Suprapubic skin (tissue), 3 donors: ENCODE data around the gene LTA4H.

ENCODE experiments used
- CTCF ChIP-seq, 2 donors: fragments of 200-600 bp in 1 of 2; fragments of 450-650 bp in 1 of 2; sonication (generic) in 1 of 2; IDR thresholded peaks; one replicate each; pipeline ENCODE4 v1.5.1; 2016 to 2019; ENCODE audit warnings: antibody characterized with exemption in 2 of 2, mild to moderate bottlenecking in 1 of 2, moderate library complexity in 1 of 2
- POLR2A ChIP-seq, 2 donors: fragments of 450-650 bp; IDR thresholded peaks; one replicate each; pipeline ENCODE4 v1.6.1; 2017; ENCODE audit warnings: antibody characterized with exemption in 2 of 2, mild to moderate bottlenecking in 2 of 2, moderate library complexity in 2 of 2

- no peak for TF ChIP-seq POLR2A (IDR thresholded peaks at IDR 0.05)
- TF ChIP-seq CTCF (IDR thresholded peaks at IDR 0.05) = no peak
Observed at GRCh38 chr12:96064966-96065365, 29.6 kb upstream of the LTA4H start.
